Endothelial cell of umbilical vein (primary cell): ENCODE results near the gene TAF4B. TPM values are rescaled to one million over a fixed set of nuclear protein-coding genes. Genes with fewer than 3 reads are reported as not detected.

ENCODE experiments used
- BruUV-seq: library from RNA; stranded (reverse); fragments of 400-500 nt; replicated peaks from 2 replicates; lab custom pipeline; 2021; lab: Mats Ljungman, UMichigan
- CTCF ChIA-PET: fragments of 300-600, 350-600 bp; sonication (Branson Sonifier 250); formaldehyde crosslinking; loops from one replicate; lab custom pipeline; 2021; ENCODE audit warnings: antibody characterized with exemption, inconsistent platforms; lab: Charles Lee
- POLR2A ChIA-PET: fragments of 300-600, 350-600 bp; sonication (Branson Sonifier 250); formaldehyde crosslinking; loops from one replicate; lab custom pipeline; 2021; ENCODE audit warnings: antibody characterized with exemption, inconsistent platforms; lab: Charles Lee
- DNase-seq: peaks from one replicate; pipeline ENCODE4 v3.0.0-alpha.2; 2011; ENCODE audit warnings: low read depth, low spot score
- FAIRE-seq: peaks from 2 replicates; lab custom pipeline; 2011; peaks lifted over from hg19 to GRCh38; lab: Jason Lieb, UNC
- H2AFZ ChIP-seq: 2 replicates; pipeline ENCODE4 v1.6.0; 2012; ENCODE audit warnings: low read depth, low read length, control low read depth, inconsistent platforms
- H3K27ac ChIP-seq: 2 replicates; pipeline ENCODE4 v1.5.1; 2011; ENCODE audit warnings: low read depth, mild to moderate bottlenecking, control low read depth, low read length, moderate library complexity; ENCODE audit not compliant: insufficient read depth
- H3K27me3 ChIP-seq, 2 experiments: 2 replicates each; pipeline versions ENCODE4 v1.6.0 to v1.6.1; 2011; ENCODE audit warnings: low read length in 2 of 2, mixed read lengths in 1 of 2; ENCODE audit not compliant: control insufficient read depth in 2 of 2, insufficient read depth in 2 of 2
- H3K36me3 ChIP-seq, 2 experiments: 2 replicates in 1 of 2; 3 replicates in 1 of 2; pipeline ENCODE4 v1.5.1; 2011; ENCODE audit warnings: low read length in 2 of 2, mild to moderate bottlenecking in 1 of 2, moderate library complexity in 1 of 2; ENCODE audit not compliant: control insufficient read depth in 2 of 2, insufficient read depth in 2 of 2; ENCODE audit errors: extremely low read depth in 1 of 2
- H3K4me1 ChIP-seq: 3 replicates; pipeline ENCODE4 v1.5.1; 2011; ENCODE audit warnings: mild to moderate bottlenecking, low read length; ENCODE audit not compliant: control insufficient read depth, insufficient read depth; ENCODE audit errors: extremely low read depth
- H3K4me2 ChIP-seq: 2 replicates; pipeline ENCODE4 v1.6.1; 2011; ENCODE audit warnings: low read length, control low read depth, mixed read lengths; ENCODE audit not compliant: insufficient read depth
- H3K4me3 ChIP-seq, 3 experiments: fragments of 200-600 bp in 1 of 3; sonication (generic), shearing (Covaris generic) in 1 of 3; replicated peaks in 1 of 3; 2 replicates each; pipeline ENCODE4 v1.5.1; 2011 to 2016; ENCODE audit warnings: control low read depth in 3 of 3, low read length in 3 of 3, mild to moderate bottlenecking in 2 of 3, inconsistent platforms in 1 of 3, low read depth in 1 of 3, moderate library complexity in 1 of 3; ENCODE audit not compliant: insufficient read depth in 1 of 3
- H3K79me2 ChIP-seq: 2 replicates; pipeline ENCODE4 v1.6.0; 2012; ENCODE audit warnings: low read length, inconsistent platforms; ENCODE audit not compliant: control insufficient read depth, insufficient read depth
- H3K9ac ChIP-seq: replicated peaks from 2 replicates; pipeline ENCODE3; 2011; ENCODE audit warnings: low read length, control low read depth; ENCODE audit not compliant: insufficient read depth; ENCODE audit errors: extremely low read depth
- H3K9me1 ChIP-seq: replicated peaks from 3 replicates; pipeline ENCODE4 v1.6.0; 2011; ENCODE audit warnings: mild to moderate bottlenecking, low read length; ENCODE audit not compliant: control insufficient read depth, insufficient read depth; ENCODE audit errors: extremely low read depth
- H3K9me3 ChIP-seq: replicated peaks from 2 replicates; pipeline ENCODE4 v1.5.1; 2012; ENCODE audit warnings: low read length, inconsistent platforms; ENCODE audit not compliant: control insufficient read depth, insufficient read depth
- H4K20me1 ChIP-seq: replicated peaks from 2 replicates; pipeline ENCODE3; 2011; ENCODE audit warnings: mild to moderate bottlenecking, low read length; ENCODE audit not compliant: control insufficient read depth, insufficient read depth; ENCODE audit errors: extremely low read depth
- EZH2 ChIP-seq: IDR thresholded peaks from 2 replicates; pipeline ENCODE4 v1.6.1; 2012; ENCODE audit warnings: borderline replicate concordance, low read depth, mild to moderate bottlenecking, moderate library complexity, low read length, inconsistent platforms; ENCODE audit not compliant: severe bottlenecking
- FOS ChIP-seq: IDR thresholded peaks from 2 replicates; pipeline ENCODE4 v1.6.1; 2011; ENCODE audit warnings: mild to moderate bottlenecking, low read length, moderate library complexity, borderline replicate concordance; ENCODE audit not compliant: insufficient read depth
- GATA2 ChIP-seq: IDR thresholded peaks from 2 replicates; pipeline ENCODE4 v1.7.0; 2011; ENCODE audit warnings: low read depth, mild to moderate bottlenecking, moderate library complexity, mixed read lengths, low read length; ENCODE audit not compliant: insufficient read length, insufficient read depth
- MAX ChIP-seq: IDR thresholded peaks from 2 replicates; pipeline ENCODE4 v1.6.1; 2011; ENCODE audit not compliant: insufficient read depth, insufficient read length
- MYC ChIP-seq: IDR thresholded peaks from one replicate; pipeline ENCODE4 v1.6.1; 2011; ENCODE audit warnings: mild to moderate bottlenecking, low read depth, low read length
- POLR2A ChIP-seq: IDR thresholded peaks from 2 replicates; pipeline ENCODE4 v1.6.1; 2012; ENCODE audit warnings: low read depth, mild to moderate bottlenecking, control low read depth, low read length
- POLR2AphosphoS5 ChIP-seq: IDR thresholded peaks from 2 replicates; pipeline ENCODE4 v1.6.1; 2012; ENCODE audit warnings: low read depth, mild to moderate bottlenecking, control low read depth, low read length, moderate library complexity; ENCODE audit not compliant: insufficient read depth
- dilution Hi-C: fragments of 300-500 bp; cut with MboI; formaldehyde crosslinking; loops from one replicate; pipeline ENCODE4 v1.15.0; 2019; ENCODE audit warnings: low sequenced_read_pairs; ENCODE audit not compliant: extremely low pct_ligation_motif_present
- intact Hi-C: fragments of 100-400 bp; cut with micrococcal nuclease; formaldehyde crosslinking; loops from one replicate; pipeline ENCODE4 v1.10.0; 2022
- polyA plus RNA-seq, 4 experiments: library from polyadenylated mRNA; depleted of rRNA in 3 of 4; stranded (reverse) in 3 of 4; unstranded in 1 of 4; fragments of >200 nt; gene quantifications; 2 replicates each; pipeline versions ENCODE4 v1.2.1 to v1.2.3, GENCODE V29; 2011 to 2012; ENCODE audit warnings: missing spikeins in 1 of 4
- total RNA-seq: library from RNA; stranded (reverse); gene quantifications from 2 replicates; pipeline ENCODE4 v1.2.3, GENCODE V29; 2021
- TF ChIP-seq, protein P1 (sequence below), 2 donors: IDR thresholded peaks; 1 replicate in 1 of 2; 2 replicates in 1 of 2; pipeline ENCODE4 v1.5.1; 2011; ENCODE audit warnings: low read length in 2 of 2, mild to moderate bottlenecking in 2 of 2, moderate library complexity in 2 of 2, control low read depth in 1 of 2, inconsistent platforms in 1 of 2, low read depth in 1 of 2; ENCODE audit not compliant: insufficient read depth in 1 of 2; ENCODE audit errors: extremely low read depth in 1 of 2

The TAF4B gene
- total and polyA plus RNA-seq, 2 donors (not counting 3 experiments of a cell fraction or from before 2014, with no cell fraction given) = 0.47 to 2.0 TPM

GRCh38 chr18:26417190-26417589 lies 190.9 kb downstream of the TAF4B start:
- Histone ChIP-seq H3K4me1 (no peaks in the 10 kb centered on the region), H3K79me2 (no peaks in the 10 kb centered on the region), H3K36me3 (no peaks in the 10 kb centered on the region), H3K4me2 (no peak overlapping the region), H3K4me3 (no peak overlapping the region), H2AFZ (no peak overlapping the region), H3K9me3 (no peaks in the 10 kb centered on the region), H3K9ac (no peak overlapping the region), H4K20me1 (no peaks in the 10 kb centered on the region), H3K27me3 (no peaks in the 10 kb centered on the region), H3K27ac (no peak overlapping the region), H3K9me1 (no peaks in the 10 kb centered on the region)
- DNase-seq = no peak
- no TSS peak for BruUV-seq
- dilution Hi-C loops = no loop called here
- no peak for TF ChIP-seq POLR2AphosphoS5
- TF ChIP-seq FOS = no peak
- TF ChIP-seq EZH2 = no peak
- TF ChIP-seq MYC = no peak
- TF ChIP-seq, protein P1, sequence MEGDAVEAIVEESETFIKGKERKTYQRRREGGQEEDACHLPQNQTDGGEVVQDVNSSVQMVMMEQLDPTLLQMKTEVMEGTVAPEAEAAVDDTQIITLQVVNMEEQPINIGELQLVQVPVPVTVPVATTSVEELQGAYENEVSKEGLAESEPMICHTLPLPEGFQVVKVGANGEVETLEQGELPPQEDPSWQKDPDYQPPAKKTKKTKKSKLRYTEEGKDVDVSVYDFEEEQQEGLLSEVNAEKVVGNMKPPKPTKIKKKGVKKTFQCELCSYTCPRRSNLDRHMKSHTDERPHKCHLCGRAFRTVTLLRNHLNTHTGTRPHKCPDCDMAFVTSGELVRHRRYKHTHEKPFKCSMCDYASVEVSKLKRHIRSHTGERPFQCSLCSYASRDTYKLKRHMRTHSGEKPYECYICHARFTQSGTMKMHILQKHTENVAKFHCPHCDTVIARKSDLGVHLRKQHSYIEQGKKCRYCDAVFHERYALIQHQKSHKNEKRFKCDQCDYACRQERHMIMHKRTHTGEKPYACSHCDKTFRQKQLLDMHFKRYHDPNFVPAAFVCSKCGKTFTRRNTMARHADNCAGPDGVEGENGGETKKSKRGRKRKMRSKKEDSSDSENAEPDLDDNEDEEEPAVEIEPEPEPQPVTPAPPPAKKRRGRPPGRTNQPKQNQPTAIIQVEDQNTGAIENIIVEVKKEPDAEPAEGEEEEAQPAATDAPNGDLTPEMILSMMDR (IDR thresholded peaks at IDR 0.05; ENCODE audit: extremely low read depth in 1 of 2, insufficient read depth in 1 of 2, low read depth in 1 of 2, low read length in 2 of 2) = no peak
- no peak for TF ChIP-seq MAX
- TF ChIP-seq GATA2 = no peak
- no peak for TF ChIP-seq POLR2A
- FAIRE-seq = no peak
- intact Hi-C loops = no loop called here
- ChIA-PET CTCF (interaction anchor here (1.5 kb wide), 1 partner anchor 34 kb away, joined by 4 read pairs; no protein-coding TSS in a partner anchor), POLR2A (no interaction called here)
